GM19043 (cell line): ENCODE data around the gene DENND2A.
"Not testable (repeated sequence)": the region's sequence is repeated elsewhere in the genome, so short reads cannot be mapped to it uniquely, and the experiment has no call there.

Experiments used
- ATAC-seq: cut with Tn5 transposase; IDR thresholded peaks from one replicate; pipeline ENCODE4 v1.9.1; 2021; ENCODE audit warnings: low read depth; ENCODE audit not compliant: unreplicated experiment

Gene DENND2A

GRCh38 chr7:140553236-140553635 is 87.4 kb downstream of the DENND2A start:
- ATAC-seq = not testable (repeated sequence)

- ATAC-seq = no peak
Observed at GRCh38 chr7:140552240-140552679, 88.4 kb downstream of the DENND2A start.

- ATAC-seq = no peak
Observed at GRCh38 chr7:140551355-140552239, 89.0 kb downstream of the DENND2A start.

GRCh38 chr7:140546947-140547346 is 93.7 kb downstream of the DENND2A start:
- no peak for ATAC-seq

- no peak for ATAC-seq
Observed at GRCh38 chr7:140544388-140544826, 96.2 kb downstream of the DENND2A start.

GRCh38 chr7:140542228-140542603 is 98.4 kb downstream of the DENND2A start:
- no peak for ATAC-seq

- no peak for ATAC-seq
Observed at GRCh38 chr7:140541513-140542227, 98.9 kb downstream of the DENND2A start.

- ATAC-seq = no peak
Observed at GRCh38 chr7:140541176-140541512, 99.5 kb downstream of the DENND2A start.

GRCh38 chr7:140540136-140540777 is 100.4 kb downstream of the DENND2A start:
- no peak for ATAC-seq

GRCh38 chr7:140539461-140539860 is 101.2 kb downstream of the DENND2A start:
- ATAC-seq = no peak

GRCh38 chr7:140537750-140538482 is 102.7 kb downstream of the DENND2A start:
- no peak for ATAC-seq

GRCh38 chr7:140534743-140535142 is 105.9 kb downstream of the DENND2A start:
- no peak for ATAC-seq

- no peak for ATAC-seq
Observed at GRCh38 chr7:140533394-140533872, 107.2 kb downstream of the DENND2A start.

- ATAC-seq = not testable (repeated sequence)
Observed at GRCh38 chr7:140529428-140529827, 111.2 kb downstream of the DENND2A start.

- ATAC-seq = no peak
Observed at GRCh38 chr7:140526787-140527664, 113.6 kb downstream of the DENND2A start.

GRCh38 chr7:140526214-140526613 is 114.4 kb downstream of the DENND2A start:
- ATAC-seq = no peak

- ATAC-seq = no peak
Observed at GRCh38 chr7:140525743-140526142, 114.9 kb downstream of the DENND2A start.

- ATAC-seq = no peak
Observed at GRCh38 chr7:140521421-140521820, 119.2 kb downstream of the DENND2A start.

GRCh38 chr7:140519007-140519399 is 121.6 kb downstream of the DENND2A start:
- no peak for ATAC-seq
